ENCODE results near the gene RPRD2.

DNA sequence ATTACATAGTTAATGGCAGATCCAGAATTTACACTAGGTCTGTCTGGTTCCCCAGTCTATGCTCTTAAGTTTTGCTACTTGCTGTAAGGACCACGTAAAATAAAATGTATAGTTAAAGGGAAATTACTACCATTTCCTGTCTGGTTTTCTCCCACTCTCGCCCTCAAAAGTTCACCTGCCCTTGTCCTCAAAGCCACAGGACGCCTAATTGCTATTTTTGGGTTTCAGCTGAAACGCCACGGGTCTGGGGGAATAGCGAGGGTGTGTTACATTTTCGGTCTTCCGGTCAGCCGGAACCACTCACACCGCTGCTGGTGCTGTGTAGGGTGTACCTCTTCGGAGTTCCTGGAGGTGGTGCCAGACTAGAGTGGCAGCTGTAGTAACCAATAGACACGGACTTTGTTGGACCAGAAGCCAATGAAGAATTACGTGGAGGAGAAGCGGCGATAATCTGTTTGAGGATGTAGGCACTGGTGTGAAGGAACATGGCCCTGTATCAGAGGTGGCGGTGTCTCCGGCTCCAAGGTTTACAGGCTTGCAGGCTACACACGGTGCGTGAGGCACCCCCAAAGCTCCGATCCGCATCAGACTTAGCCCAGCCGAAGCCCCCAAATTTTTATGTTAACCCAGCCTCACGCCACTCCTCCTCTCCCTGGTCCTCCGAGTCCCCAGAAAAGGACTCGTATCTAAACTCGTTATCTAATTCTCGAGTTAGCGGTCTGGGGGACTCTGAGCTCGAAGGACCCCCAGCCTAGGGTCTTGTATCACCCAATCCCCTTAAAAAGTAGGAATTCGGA is 123.2 kb downstream of the RPRD2 start, which contains the start of gene TARS2:
- peak; percentile 96 for TF ChIP-seq POLR2AphosphoS5 (IDR thresholded peaks at IDR 0.05; ENCODE audit: low read depth, low read length)
- TF ChIP-seq POLR2A (IDR thresholded peaks at IDR 0.05; ENCODE audit: low read depth, low read length) = peak; percentile 96

Data from GM12891 (cell line).